Anterior cingulate cortex (tissue), 58 donors: ENCODE results near the gene HLA-DRB1.
"Not testable (repeated sequence)": the region's sequence is repeated elsewhere in the genome, so short reads cannot be mapped to it uniquely, and the experiment has no call there.

Experiments
- DNase-seq, 58 donors: peaks; one replicate each; lab custom pipeline; 2025; lab: John Stamatoyannopoulos, UW

The HLA-DRB1 gene

DNA sequence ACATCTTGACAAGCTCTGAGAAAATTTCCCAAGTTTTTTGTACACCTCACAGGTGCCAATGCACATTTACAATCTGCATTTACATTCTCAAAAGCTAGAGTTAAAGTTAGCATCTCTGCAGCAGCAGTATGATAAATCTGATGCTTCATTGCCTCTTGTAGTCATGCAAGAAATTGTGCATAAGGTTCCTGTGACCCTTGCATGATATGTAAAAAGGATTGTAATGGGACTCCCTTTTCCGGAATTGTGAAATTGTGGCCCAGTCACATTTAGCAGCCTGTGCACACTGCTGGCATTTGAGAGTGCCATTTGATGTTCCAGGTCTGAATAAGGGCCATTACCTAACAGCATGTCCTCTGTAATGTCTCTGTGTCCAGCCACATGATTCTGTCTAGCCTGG, 24.1 kb downstream of the HLA-DRB1 start:
- no peak for DNase-seq

DNA sequence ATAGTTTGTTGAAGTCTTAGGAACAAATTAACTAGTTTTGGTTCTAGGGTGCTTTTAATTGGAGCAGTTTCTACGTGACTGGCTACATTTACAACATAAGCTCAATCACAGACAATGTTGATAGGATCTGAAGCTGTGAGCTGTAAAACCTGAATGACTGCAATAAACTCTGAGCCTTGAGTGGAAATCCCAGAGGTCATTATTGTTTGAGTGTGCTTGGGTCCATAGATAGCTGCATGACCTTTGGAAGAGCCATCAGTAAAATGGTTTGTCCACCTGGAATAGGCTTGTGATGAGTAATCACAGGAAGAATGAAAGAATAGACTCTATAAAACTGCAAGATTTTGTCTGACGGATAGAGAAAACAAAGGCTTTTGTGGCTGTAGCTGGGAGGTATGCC, 26.7 kb downstream of the HLA-DRB1 start:
- no peak for DNase-seq

DNA sequence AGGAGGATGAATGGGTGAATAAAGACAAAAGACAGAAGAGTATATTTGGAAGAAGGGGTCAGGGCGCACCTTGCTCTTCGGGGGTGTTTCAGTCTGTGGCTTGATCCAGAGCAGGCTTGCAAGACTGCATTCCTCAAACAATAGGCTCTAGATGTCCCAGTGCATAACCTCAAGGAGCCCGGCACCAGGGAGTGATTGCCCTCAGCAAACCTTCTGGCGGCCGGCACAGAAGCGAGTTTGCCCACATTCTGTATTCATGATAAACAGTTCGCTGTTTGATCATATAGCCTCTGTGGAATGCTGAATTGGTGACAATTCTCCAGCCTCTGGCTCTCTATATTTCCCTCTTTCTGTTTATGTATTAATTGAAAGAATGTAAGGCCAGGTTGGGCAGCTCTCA, 29.9 kb downstream of the HLA-DRB1 start:
- DNase-seq: no peak

DNA sequence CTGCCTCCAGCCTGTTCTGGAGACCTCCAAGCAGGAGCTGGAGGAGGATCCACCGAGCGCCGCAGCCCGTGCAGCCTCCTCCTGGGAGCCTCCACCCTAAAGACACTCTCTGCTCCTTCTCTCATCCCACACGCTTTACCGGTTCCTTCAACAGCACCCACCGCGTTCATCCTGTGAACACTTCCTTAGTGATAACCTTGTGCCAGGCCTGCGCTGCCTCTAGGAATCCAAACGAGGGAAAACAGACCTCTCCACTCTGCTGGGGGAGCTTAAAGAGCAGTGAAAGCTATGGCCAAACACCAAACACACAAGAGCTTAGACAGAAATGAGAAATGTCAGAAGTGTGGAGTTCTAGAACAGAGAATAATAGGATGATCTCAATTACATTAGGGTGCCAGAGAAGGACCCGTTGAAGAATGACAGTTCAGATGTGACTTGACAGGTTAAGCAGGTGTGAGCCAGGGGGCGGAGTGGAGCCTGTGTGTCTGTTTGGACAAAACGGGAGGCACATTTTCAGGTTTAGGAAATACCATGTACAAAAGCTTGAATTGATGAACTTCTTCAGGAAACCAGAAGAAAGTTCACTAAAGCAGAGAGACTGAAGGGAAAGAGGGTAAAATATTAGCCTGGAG, 31.1 kb downstream of the HLA-DRB1 start:
- no peak for DNase-seq

DNA sequence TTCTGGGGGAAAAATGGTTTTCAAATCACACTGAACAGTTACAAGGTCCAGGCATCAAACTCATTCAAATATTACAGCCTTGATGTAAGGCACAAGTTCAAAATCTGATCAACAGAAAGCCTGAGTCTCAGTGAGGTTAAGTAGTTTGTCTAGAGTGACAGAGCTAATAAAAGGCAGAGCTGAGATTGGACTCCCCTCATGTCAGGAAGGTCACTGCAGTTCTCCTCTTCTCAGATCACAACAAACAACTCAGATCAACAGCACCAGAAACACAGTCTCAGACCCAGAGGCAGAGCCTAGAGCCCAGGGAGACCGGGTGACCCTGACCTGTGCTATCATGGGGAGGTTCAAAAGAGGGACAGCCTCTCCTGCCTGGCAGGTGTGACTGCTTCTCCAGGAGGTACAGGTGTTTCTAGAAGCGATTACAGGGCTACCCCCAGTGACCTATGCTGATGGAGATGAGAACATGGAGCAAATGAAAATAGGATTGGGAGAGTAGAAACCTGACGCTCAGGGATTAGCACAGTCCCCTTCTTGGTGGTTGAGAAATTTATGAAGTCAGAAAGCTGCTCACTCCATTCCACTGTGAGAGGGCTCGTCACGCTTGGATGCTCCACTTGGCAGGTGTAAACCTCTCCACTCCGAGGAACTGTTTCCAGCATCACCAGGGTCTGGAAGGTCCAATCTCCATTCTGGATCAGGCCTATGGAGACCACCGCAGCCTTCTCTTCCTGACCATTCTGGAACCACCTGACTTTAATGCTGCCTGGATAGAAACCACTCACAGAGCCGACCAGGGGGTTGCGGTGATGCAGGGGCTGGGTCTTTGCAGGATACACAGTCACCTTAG, 35.3 kb downstream of the HLA-DRB1 start:
- no peak for DNase-seq

DNA sequence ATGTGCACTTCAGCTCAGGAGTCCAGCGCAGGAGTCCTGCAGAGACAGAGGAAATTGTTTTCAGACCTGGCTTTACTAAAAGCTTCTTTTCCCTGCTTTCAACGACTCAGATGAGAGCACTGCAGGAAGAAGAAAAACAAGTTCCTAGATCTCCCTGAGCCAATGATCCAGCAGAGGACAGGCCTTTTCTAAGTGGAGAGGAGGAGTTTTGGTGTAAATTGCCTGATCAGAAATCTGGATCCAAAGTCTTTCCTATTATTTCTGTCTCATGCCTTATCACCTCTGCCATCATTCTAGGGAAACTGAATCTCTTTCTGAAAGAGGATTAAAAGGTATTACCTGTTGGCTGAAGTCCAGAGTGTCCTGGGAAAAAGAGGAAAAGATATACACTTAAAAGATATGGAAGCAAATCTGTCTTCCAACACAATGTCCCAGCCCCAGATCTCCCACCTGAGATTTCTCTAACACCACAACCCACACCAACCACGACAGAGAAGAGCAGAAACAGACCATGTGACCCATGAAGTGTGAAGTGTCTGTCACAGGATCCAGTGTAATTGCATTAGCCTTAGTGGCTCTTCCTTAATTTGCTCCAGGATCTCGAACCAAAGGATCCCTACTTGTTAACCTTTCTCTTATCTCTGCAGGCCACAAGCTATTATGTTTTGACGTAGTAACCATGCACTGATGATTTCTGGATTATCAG, 36.5 kb downstream of the HLA-DRB1 start:
- DNase-seq: no peak

DNA sequence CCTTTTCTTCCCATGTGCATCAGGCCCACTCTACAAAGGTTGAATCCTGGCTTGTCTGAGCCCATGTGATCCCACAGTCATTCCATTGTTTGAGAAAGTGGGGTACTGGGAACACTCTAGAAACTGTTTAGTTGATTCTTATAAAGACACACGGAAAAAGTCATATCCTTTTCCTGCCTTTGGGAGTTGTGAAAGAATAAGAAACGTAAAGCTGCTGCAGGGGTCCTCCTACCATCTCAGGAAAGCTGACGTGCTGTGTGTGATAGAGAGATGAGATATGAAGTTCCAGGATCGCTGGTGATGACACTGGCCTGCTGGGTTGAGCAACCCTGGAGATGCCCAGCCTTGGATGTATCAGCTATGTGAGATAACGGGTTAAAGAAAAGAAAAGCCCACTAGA, 38.2 kb downstream of the HLA-DRB1 start:
- DNase-seq: no peak

DNA sequence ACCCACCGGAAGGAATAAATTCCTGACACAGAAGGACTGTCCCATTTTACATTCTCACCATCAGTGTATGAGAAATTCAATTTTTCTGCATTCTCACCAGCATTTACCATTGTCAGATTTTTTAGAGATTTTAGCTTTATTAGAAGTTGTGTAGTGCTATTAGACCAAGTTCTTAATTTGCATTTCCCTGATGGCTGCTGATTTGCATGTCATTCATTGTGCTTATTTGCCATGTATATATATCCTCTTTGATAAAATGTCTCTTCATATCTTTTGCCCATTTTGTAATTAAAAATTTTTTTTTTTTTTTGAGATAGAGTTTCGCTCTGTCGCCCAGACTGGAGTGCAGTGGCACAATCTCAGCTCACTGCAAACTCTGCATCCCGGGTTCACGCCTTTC, 49.8 kb downstream of the HLA-DRB1 start:
- no peak for DNase-seq

DNA sequence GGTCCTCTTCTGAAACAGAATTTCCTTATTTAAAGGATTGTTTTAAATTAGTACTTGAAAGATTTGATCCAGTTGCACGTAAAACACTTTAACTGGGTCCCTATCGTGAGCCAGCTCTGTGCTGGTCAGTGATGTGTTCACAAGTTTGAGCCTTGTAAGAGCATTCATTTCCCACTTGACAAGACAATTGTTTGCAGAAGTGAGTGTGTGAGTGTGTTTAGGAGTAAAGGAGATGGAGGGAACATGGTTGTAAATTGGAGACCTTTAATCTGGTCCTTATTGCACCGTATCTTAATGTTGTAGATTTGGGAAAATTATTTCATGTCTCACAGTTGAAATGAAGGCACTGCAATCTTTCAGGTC, 59.2 kb downstream of the HLA-DRB1 start:
- not testable (repeated sequence) for DNase-seq

DNA sequence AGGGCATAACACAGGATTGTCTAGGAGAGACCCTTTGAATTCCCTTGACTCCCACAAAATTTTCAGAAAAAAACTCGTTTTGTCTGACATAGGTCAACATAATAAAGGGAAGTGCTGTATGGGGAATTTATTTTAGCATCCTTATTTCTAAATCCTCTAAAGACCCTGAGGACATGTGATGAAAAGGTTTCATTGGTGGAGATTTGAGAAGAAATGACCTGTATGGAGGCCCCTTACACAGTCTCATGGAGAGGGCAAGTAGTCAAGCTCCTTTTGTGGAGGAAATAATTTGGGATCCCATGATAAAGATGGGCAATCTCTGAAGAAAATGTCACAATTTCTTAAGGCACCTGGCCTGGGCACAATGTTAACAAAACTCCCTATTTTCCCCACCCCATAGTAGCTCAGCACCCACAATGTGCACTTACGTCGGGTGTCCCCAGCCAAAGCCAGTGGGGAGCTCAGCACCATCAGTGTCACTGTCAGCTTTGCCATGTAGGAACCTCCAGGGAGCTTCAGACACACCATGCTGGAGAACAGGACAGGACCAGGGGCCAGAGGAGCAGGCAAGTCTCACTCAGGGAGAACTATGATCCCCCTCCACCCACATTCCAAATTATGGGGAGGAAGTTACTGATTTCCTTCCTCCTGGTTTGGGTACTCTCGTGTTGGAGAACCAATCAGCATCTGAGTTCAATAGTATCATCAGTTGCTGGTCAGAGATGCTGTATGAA, 59.8 kb downstream of the HLA-DRB1 start, which contains the start of gene HLA-DRB5:
TSS of gene HLA-DRB5 (minus strand) at position 591 of the 734 bp plus-strand sequence. CDS start at position 528, 63 bp downstream.
- peak in 4 of 58 donors; percentile 0 to 25 (median 2) for DNase-seq
